HEK293T (cell line): Measurements from ENCODE around the gene SGSM1.

Experiments used
- BHLHE40 ChIP-seq: fragments of 450-650 bp; IDR thresholded peaks from 2 replicates; pipeline ENCODE4 v1.6.1; 2016; ENCODE audit warnings: mild to moderate bottlenecking, moderate library complexity, borderline replicate concordance
- FOXM1 ChIP-seq: fragments of 450-650 bp; IDR thresholded peaks from 2 replicates; pipeline ENCODE4 v1.6.1; 2017; ENCODE audit warnings: mild to moderate bottlenecking, borderline replicate concordance
- HDGF ChIP-seq: fragments of 450-650 bp; IDR thresholded peaks from 2 replicates; pipeline ENCODE4 v1.6.1; 2017; ENCODE audit warnings: antibody characterized with exemption, borderline replicate concordance
- NFRKB ChIP-seq: fragments of 450-650 bp; IDR thresholded peaks from 2 replicates; pipeline ENCODE4 v1.6.1; 2016; ENCODE audit warnings: mild to moderate bottlenecking, moderate library complexity
- SP1 ChIP-seq: fragments of 450-650 bp; IDR thresholded peaks from 2 replicates; pipeline ENCODE4 v1.6.1; 2017
- TARDBP ChIP-seq: fragments of 450-650 bp; IDR thresholded peaks from 2 replicates; pipeline ENCODE4 v1.6.1; 2016

DNA sequence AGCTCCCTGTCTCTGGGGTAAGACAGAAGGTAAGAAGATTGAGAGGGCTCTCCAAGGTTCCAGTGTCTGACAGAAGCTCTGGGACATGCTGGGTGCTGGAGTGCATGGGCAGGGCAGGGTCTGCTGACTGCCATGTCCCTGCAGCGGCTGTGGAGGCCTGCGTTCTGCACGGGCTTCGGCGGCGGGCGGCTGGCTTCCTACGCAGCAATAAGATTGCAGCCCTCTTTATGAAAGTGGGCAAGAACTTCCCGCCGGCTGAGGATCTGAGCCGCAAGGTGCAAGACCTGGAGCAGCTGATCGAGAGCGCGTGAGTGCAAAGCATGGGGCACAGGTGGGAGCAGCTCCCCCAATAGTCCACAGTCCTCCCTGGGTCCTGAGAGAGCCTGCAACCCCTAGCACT lies 41.5 kb downstream of the SGSM1 start:
- TF ChIP-seq NFRKB = no peak
- no peak for TF ChIP-seq HDGF
- no peak for TF ChIP-seq BHLHE40
- TF ChIP-seq SP1 = no peak
- no peak for TF ChIP-seq FOXM1
- no peak for TF ChIP-seq TARDBP
